ENCODE data around the gene TXLNB. TPM values are rescaled to one million over a fixed set of nuclear protein-coding genes. Genes with fewer than 3 reads are reported as not detected.

TXLNB gene
- total RNA-seq, 2 experiments from 2014 or later, result 0.18 to 0.19 TPM

DNA sequence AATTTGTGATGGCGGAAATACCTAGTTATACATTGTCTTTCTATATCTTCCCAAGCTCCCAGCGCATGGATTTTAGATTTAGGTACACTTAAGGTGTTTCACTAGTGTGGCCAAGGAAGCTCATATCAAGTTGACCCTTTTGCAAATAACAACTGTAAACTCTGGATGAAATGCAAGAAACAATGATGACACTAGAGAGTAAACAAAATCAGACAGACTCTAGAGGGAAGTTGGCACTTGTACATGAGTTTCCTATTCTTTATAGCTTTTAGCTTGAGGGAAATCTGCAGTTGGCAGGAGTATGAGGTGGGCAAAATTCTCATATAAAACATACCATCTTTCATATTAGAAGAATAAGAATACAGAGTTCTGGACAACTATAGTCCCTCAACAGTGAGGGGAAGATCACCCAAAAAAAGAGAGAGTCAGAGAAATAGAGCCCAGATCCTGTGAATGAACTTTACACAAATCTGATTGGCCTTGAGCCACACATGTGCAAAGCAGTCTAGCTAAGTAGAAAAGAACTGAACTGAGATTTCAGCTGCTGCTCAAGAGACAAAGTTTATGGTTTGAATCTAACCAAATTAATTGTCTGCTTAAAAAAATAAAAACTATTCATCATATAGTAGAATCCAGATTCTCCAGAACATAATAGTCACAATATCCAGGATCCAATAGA is 26.1 kb downstream of the TXLNB start:
- Mint-ChIP-seq H3K9me3 (no peaks in the 10 kb centered on the region), H3K4me3 (no peak overlapping the region), H3K36me3 (no peaks in the 10 kb centered on the region), H3K27me3 (no peaks in the 10 kb centered on the region), H3K4me1 (peaks cover 15% of the 10 kb centered on the region), H3K27ac (no peak overlapping the region)
- DNase-seq, result no peak

DNA sequence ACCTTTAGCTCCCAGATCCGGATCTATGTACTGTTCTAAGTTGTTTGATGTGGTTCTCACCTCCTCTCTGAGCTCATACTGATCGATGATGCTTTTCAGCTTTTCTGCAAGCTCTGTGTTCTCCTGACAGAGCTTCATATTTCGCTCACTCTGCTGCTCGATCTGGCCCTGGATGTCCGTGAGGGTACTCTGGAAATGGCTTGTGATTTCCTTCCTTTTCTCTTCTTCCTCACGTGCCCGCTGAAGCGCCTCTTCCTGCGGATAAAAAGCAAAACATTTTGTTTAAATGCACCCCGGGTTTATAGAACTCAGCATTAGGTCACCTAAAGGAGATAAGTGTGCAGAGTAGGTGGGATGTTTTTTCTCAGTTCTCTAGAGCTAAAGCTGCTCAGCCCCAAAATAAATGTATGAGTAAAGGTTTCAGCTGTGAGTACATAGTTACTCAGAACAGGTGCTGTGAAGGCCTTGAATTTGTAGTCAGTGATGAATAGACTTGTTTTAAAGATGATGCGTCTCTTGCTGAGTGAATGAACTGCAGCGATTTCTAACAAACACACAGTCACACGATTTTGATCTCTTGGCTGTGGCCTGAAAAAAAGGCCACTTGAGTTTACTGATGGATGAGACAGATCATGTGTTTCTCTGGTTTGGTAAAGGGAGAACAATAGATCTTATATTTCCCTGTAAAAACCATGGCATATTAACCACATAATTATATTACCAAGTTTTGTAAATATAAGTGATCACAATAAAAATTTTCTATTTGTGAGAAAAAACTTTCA is 29.1 kb downstream of the TXLNB start:
- H3K4me3 Mint-ChIP-seq, result peak overlapping the region; percentile 75
- DNase-seq, result peak; percentile 8
- peaks cover 2% of the 10 kb centered on the region for H3K36me3 Mint-ChIP-seq
- H3K27ac Mint-ChIP-seq, result peak overlapping the region; percentile 83
- H3K9me3 Mint-ChIP-seq, result no peaks in the 10 kb centered on the region
- H3K4me1 Mint-ChIP-seq, result peaks cover 20% of the 10 kb centered on the region
- H3K27me3 Mint-ChIP-seq, result no peaks in the 10 kb centered on the region

DNA sequence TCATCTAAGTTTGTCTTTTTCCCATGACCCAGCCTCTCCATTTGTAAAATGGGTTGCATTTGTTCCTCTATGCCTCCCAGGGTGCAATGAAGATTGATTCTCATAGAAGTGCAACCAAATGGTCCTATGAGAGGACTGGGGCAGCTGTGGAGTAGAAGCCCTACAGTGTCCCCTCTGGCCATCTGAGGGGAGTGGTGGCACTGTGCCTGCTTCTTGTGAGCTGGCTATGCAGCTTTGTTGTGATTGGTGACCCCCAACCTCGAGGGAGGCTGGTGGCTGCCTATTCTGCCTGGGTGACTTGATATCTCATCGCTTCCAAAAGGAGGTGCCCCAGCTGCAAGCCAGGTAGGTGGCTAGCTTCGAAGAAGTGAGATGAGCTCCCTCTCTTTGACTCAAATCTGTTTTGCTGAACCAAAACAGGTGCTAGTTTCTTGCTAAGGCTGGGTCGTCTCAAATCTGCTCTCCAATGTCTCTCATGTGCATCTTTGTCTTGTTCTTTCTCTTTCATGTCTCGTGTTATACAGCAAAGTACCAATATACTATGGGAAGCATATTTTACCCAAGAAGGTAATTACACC is 33.9 kb downstream of the TXLNB start:
- no peak overlapping the region for H3K4me3 Mint-ChIP-seq
- no peak for DNase-seq

DNA sequence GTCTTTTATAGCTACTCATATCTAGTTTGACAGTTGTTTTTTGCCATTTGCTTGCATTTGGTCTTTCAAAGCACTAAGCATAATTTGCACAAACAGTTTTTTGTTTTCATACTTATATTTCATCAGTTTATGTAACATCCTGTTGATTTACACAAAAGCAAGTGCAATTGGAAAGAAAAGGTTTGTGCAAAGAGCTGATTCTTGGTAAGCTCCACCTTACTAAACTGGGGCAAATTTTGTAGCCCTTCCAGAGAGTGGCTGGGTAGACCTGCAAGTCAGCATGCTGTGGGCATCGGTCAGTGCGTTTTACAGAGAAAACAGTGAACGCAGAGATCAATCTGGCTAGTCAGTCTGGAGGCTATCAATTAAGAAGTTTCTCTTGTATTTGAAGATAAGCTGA is 34.5 kb downstream of the TXLNB start:
- Mint-ChIP-seq H3K9me3 (no peaks in the 10 kb centered on the region), H3K27me3 (no peaks in the 10 kb centered on the region), H3K27ac (no peak overlapping the region), H3K4me3 (no peak overlapping the region), H3K36me3 (peaks cover 2% of the 10 kb centered on the region), H3K4me1 (peaks cover 15% of the 10 kb centered on the region)
- no peak for DNase-seq

More for the DNA sequence above, 33.9 kb downstream of the TXLNB start:
- Mint-ChIP-seq H3K27ac (no peak overlapping the region), H3K27me3 (no peaks in the 10 kb centered on the region), H3K4me1 (peaks cover 21% of the 10 kb centered on the region), H3K36me3 (peaks cover 2% of the 10 kb centered on the region), H3K9me3 (no peaks in the 10 kb centered on the region)

DNA sequence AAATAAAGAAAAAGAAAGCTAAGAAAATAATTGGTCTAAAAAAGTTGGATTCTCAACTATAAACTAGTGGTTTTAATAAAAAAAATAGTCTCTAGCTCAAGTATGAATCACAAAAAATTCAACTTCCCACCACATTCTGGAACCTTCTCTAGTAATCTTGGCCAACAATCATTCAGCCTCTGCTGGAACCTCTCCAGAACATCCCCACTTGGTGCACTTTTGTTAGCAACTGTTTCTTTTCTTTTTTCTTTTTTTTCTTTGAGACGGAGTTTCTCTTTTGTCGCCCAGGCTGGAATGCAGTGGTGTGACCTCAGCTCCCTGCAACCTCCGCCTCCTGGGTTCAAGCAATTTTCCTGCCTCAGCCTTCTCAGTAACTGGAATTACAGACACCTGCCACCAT is 35.7 kb downstream of the TXLNB start:
- Mint-ChIP-seq H3K27ac (no peak overlapping the region), H3K4me1 (peaks cover 15% of the 10 kb centered on the region), H3K9me3 (no peaks in the 10 kb centered on the region), H3K27me3 (no peaks in the 10 kb centered on the region), H3K4me3 (no peak overlapping the region), H3K36me3 (peaks cover 2% of the 10 kb centered on the region)
- no peak for DNase-seq

DNA sequence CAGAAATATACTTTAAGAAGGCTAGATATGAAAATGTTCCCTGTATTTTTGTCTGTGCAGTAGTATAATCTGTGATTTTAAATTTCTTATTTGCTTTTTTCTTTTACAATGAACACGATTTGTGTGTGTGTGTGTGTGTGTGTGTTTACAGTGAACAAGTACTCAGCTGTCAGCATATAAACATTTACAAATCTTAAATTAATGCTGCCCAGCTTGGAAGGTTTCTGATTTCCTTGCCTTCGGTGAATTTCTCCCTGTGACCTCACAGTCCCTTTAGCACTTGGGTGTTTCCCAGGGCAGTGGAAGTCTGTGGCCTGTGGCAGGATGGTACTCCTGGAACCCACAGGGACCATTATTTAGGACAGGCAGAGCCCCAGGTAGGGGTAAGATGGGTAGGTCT is 37.6 kb downstream of the TXLNB start:
- H3K36me3 Mint-ChIP-seq, result peaks cover 2% of the 10 kb centered on the region
- peaks cover 30% of the 10 kb centered on the region for H3K4me1 Mint-ChIP-seq
- no peak overlapping the region for H3K4me3 Mint-ChIP-seq
- no peak overlapping the region for H3K27ac Mint-ChIP-seq
- no peaks in the 10 kb centered on the region for H3K27me3 Mint-ChIP-seq
- DNase-seq, result no peak
- no peaks in the 10 kb centered on the region for H3K9me3 Mint-ChIP-seq

DNA sequence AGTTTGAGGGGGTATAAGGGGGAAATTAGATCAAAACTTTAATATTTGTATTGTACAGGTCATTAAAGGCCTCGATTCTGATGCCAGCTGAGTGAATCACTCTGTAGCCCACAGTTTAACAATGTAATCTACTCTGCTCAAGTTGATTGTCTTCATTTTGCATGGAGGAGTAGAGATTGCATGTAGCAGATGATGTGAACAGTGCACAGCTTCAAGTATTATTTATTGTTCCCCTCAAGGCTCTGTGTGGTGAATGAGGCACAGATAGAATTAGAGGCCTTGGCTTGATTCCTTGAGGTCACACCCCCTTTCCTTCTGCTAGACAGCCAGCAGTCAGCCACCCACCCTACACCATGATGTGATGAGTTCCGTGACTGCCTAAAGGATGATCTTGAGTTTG is 38.1 kb downstream of the TXLNB start:
- Mint-ChIP-seq H3K36me3 (peaks cover 2% of the 10 kb centered on the region), H3K27ac (no peak overlapping the region), H3K9me3 (no peaks in the 10 kb centered on the region), H3K4me1 (peaks cover 35% of the 10 kb centered on the region), H3K4me3 (no peak overlapping the region), H3K27me3 (no peaks in the 10 kb centered on the region)
- no peak for DNase-seq

DNA sequence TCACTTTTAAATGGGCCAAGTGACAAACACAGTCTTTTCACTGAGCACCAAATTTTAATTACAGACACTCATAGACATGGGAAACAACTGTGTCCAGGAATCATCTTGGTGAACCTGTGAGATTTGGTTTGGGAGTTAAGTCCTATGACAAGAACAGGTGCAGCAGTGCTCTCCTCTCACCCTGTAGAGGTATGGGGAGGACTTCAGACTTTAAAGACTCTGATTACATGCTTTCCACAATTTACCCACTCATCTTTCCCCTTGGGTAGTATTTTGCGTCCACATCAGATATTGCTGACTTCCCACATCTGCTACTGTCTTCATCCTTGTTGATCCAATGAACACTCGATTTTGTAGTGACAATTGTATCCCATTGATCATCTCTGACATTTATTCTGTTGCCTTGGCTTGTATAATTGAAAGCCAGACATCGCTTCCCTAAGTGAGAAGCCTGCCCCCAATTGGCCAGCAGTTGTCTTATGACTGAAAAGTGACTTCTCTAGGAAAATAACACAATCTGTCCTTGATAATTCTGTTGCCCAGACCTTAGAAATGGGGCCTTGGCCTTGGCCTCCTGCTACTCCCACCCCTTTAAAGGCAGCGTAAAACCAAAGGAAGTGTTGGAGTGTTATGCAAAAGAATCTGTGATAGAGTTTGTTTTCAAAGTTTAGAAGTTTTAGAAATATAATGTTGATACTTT is 40.0 kb downstream of the TXLNB start:
- Mint-ChIP-seq H3K4me1 (peaks cover 34% of the 10 kb centered on the region), H3K36me3 (no peaks in the 10 kb centered on the region), H3K27ac (no peak overlapping the region), H3K9me3 (no peaks in the 10 kb centered on the region), H3K27me3 (no peaks in the 10 kb centered on the region), H3K4me3 (no peak overlapping the region)
- no peak for DNase-seq

DNA sequence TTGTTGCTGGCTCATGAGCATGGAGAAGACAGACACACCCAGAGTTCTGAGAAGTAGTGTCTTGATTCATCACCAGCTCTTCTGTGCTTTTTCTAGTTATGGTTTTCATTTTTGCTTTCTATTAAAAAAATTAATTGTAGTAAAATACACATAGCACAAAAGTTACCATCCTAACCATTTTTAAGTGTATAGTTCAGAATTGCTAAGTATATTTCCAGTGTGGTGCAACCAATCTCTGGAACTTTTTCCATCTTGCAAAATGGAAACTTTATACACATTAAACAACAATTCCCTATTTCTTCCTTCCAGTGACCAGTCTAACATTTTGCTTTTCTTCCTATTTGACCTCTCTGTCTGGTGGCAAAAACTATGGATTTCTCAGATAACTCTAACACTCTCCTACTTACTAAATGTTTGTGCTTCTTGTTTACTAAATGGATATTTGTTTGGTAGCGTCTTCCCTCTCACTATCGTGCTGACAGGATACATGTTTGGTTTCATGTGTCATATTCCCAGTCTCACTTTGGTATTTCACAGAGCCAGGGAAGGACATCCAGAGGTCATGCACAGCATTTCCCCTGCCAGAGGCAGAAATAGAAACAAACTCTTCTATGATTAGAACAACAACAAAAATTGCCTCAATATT is 40.6 kb downstream of the TXLNB start:
- Mint-ChIP-seq H3K27me3 (no peaks in the 10 kb centered on the region), H3K27ac (no peak overlapping the region), H3K4me1 (peaks cover 34% of the 10 kb centered on the region), H3K9me3 (no peaks in the 10 kb centered on the region), H3K36me3 (no peaks in the 10 kb centered on the region), H3K4me3 (no peak overlapping the region)
- DNase-seq, result no peak

DNA sequence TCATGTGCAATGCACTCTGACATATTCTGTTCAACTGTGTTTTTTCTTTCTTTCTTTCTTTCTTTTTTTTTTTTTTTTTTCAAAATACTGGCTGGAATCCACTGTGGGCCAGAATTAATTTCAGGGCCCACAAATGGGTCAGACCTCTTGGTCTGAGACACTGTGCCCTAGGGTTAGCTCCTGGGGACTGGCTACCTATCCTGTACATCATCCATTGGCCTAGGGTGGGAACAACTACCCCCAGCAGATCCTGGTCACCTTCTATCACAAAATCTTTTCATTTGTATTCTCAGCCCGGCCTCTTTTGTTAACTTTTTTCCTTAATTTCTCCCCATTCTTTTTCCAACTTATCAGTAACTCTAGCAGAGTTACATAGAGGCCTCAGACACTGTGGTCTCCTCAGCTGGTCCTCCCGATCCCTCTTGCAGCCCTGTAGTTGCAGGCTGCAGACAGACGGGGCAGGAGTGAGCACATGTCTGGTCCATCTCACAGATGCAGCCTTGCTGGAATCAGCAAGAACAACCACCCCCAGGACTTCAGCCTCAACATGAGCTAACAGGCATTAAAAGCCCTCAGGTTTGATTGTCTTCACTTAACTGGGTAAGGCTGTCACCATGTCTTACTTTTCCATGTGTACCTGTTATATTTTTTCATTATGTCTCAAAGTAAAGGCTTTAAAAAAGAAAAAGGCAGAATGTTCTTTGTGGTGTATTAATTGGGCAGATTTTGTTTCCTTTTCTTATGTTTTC is 41.3 kb downstream of the TXLNB start:
- DNase-seq, result peak; percentile 54
- no peaks in the 10 kb centered on the region for H3K36me3 Mint-ChIP-seq
- no peak overlapping the region for H3K4me3 Mint-ChIP-seq
- H3K27me3 Mint-ChIP-seq, result no peaks in the 10 kb centered on the region
- peaks cover 34% of the 10 kb centered on the region for H3K4me1 Mint-ChIP-seq
- no peak overlapping the region for H3K27ac Mint-ChIP-seq
- H3K9me3 Mint-ChIP-seq, result no peaks in the 10 kb centered on the region

DNA sequence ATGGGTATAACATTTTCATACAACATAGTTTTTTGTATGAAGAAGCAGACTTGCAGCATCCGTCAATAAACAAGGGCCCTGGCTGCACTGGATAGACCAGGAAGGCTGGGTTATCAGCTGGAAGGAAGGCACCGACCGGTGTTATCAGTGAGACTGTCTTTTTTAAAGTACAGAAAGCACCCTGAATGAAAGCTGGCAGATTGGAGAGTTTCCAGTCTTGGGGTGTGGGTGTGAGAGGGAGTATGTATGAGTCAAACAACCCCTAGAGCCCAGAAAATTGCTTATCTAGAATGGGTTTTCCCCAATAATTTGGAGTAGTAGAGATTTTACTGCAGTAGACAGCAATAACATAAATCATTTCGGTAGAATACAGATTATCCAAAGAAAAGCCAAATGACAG is 42.4 kb downstream of the TXLNB start:
- peak; percentile 18 for DNase-seq
- Mint-ChIP-seq H3K27ac (peak overlapping the region; percentile 38), H3K4me3 (no peak overlapping the region), H3K4me1 (peaks cover 37% of the 10 kb centered on the region), H3K36me3 (no peaks in the 10 kb centered on the region), H3K27me3 (no peaks in the 10 kb centered on the region), H3K9me3 (no peaks in the 10 kb centered on the region)

DNA sequence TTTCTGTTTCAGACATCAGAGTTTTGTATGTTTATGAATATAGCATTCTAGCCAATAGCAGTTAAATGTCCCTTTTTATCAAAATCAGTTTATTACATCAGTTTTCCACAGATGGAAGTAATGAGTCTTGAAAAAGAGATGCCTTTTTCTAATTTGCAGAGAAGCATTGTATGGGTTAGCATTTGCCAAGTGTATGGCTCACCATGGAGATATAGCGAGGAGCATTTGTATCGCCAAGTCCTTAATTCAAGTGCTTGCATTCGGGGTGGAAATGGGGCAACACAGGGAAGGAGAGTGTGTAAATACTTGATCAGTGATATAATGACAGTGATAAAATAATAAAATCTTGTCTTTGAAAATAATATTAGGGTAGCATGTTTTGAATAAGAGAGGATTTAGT is 42.9 kb downstream of the TXLNB start:
- Mint-ChIP-seq H3K9me3 (no peaks in the 10 kb centered on the region), H3K36me3 (no peaks in the 10 kb centered on the region), H3K4me1 (peaks cover 37% of the 10 kb centered on the region), H3K4me3 (no peak overlapping the region), H3K27me3 (no peaks in the 10 kb centered on the region), H3K27ac (no peak overlapping the region)
- DNase-seq, result no peak

DNA sequence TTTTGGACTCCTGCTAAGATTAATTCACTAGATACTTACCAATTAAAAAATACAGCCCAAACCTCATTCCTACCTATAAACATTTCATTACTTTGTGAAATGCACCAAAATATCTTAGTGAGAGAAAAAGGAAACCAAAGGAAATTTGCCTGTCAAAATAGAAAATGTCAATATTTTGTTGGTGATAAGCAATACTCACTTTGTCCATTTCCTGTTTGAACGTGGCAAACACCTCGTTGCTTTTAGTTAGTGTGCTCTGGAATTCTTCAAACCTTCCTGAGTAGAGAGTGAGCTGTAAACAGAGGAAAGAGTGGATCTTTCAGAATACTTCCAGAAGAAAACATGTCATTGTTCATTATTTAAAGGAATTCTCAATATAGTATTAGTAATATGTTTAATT is 44.2 kb downstream of the TXLNB start:
- peak overlapping the region; percentile 24 for H3K4me3 Mint-ChIP-seq
- no peak overlapping the region for H3K27ac Mint-ChIP-seq
- H3K4me1 Mint-ChIP-seq, result peaks cover 34% of the 10 kb centered on the region
- no peaks in the 10 kb centered on the region for H3K9me3 Mint-ChIP-seq
- no peak for DNase-seq
- no peaks in the 10 kb centered on the region for H3K27me3 Mint-ChIP-seq
- no peaks in the 10 kb centered on the region for H3K36me3 Mint-ChIP-seq

DNA sequence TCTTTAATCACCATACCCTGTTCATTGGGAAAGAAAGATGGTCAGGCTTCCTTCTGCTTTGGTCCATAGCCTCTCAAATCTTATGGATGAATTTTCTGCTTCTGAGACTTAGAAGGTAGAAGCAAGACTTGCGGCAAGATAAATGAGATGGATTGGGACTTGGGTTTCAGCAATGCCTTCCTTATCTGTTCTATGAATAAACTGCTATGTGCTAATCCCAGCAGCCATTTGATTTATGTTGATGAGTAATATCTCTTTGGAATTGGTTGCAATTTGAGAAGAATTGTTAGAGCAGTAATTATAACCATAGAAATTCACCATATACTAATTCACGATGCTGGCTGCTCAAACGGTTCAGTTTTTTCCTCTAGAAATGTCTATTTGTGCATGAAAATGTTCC is 48.3 kb downstream of the TXLNB start:
- no peaks in the 10 kb centered on the region for H3K9me3 Mint-ChIP-seq
- no peaks in the 10 kb centered on the region for H3K36me3 Mint-ChIP-seq
- no peaks in the 10 kb centered on the region for H3K27me3 Mint-ChIP-seq
- H3K4me1 Mint-ChIP-seq, result peaks cover 13% of the 10 kb centered on the region
- H3K27ac Mint-ChIP-seq, result no peak overlapping the region
- no peak for DNase-seq
- no peak overlapping the region for H3K4me3 Mint-ChIP-seq
